Kidney tubule cell (primary cell): Measurements from ENCODE around the gene PKNOX2.

Experiments used
- DNase-seq: peaks from one replicate; pipeline ENCODE4 v3.0.0-alpha.2; 2018; ENCODE audit warnings: low spot score

PKNOX2 gene

DNA sequence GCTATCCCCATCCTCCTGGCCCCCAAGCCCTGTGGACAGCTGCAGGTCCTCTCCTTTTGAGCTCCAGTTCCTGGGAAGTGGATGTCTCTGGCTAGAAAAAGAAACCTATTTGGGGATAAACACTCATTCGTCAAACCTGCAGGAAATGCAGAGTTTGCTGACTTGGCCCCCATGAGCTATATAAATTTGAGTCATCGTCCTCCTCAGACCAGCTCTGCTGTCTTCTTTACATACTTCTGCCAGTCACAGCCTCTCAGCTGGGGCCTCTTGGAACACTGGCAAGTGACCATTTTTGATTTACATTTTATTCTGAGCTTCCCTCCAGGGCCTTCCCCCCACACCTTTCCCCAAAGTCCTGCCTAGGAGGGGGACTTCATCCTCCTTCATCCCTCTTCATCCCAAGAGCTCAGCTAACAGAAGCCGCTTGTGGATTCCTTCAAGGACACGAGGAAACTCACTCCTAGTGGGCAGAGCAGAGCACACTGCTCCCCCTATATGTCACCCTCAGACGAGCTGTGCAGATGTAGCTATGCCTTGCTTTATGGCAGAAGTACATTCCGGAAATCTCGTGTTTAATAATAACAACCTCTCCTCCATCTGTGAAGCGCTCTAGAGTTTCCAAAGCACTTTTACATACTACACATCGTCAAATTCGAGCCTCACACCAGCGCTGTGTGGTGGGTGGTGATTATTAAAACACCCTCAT lies 199.7 kb downstream of the PKNOX2 start:
- peak; percentile 68 for DNase-seq

DNA sequence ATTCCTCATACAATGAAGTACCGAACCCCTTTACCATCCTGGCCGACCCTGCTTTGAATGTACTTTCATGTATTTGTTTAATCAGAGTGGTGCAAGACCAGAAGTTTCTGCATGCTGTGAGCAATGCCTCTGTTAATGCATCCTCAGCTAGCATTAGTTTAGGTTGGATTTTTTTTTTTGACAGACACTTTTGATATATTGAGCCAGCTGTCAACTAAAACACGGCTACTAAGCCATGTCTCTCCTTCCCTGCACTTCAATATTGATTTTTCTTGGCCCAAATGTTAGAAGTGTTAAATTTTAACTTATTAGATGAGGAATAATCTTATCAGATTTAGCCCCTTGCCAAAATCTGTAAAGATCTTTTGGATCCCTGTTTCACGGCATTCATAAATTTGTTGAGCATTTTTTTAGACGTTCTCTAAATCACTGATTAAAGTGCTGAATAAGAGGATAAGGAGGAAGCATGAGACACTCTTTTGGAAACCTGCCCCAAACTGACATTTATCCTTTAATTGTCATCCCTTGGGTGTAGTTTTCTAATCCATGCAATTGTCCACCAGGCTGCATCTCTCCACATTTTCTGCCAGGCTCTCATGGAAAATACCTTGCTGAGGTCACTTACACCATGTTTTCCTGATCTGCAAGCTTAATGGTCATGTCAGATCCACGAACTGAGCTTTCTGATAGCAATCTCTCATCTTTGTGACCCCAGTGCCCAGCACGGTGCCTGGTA lies 200.8 kb downstream of the PKNOX2 start:
- no peak for DNase-seq

- DNase-seq = no peak
Observed at GRCh38 chr11:125367710-125368109, 203.2 kb downstream of the PKNOX2 start.

- DNase-seq = no peak
Observed at GRCh38 chr11:125368757-125369156, 204.2 kb downstream of the PKNOX2 start.

DNA sequence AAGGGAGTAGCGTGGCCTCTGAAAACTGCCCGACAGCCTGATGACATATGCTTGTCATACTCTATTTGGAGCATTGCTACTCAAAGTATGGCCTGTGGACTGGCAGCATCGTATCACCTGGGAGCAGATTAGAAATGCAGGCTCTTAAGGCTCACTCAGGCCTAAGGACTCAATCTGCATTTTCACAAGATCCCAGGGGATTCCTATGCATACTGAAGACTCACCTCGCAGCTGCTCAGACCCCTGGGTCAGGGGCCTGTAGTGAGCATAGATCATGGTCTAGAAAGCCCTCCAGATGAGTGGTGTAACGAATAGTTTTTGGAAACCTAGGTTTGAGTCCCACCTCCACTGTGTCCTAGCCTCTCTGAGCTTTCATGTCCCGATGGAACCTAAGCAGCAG lies 205.3 kb downstream of the PKNOX2 start:
- DNase-seq = no peak

DNA sequence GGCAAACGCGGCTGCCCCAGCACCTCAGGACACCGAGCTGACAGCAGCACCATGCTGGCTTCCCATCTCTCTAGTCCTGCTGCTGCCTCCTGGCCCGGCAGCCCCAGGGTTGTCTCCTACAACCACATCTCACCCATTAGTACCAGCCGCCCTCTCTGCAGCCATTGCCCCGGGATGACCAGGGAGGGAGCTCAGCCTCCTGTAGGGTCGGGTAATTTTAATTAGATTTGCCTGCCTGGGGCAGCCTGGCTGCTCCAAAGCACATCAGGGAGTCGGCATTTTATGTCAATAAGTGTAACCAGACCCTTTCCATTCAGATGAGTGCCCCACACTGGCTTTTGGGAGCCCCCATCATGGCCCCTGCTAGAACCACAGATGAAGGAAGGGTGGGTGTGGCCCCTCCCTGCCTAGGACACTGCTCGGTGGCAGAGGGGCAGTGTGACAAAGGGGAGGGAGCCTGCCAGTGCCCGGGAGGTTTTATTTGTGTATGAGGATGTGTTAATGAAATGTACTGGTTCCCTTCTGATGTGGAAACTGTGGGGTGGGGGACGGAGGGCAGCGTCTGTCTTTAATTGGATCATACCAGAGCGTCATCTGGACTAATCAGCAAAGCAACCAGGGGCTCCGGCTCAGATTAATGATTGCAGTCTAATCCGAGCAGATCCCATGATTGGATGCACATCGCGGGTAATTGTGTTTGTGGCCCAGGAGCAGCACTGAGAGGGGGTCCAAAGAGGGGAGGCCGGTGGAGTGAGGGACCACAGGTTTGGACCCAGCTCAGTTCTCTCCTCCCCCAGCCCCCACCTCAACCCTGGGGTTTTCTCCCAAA lies 206.2 kb downstream of the PKNOX2 start:
- no peak for DNase-seq

- no peak for DNase-seq
Observed at GRCh38 chr11:125371431-125371935, 206.9 kb downstream of the PKNOX2 start.

GRCh38 chr11:125372088-125372487 lies 207.5 kb downstream of the PKNOX2 start:
- no peak for DNase-seq

DNA sequence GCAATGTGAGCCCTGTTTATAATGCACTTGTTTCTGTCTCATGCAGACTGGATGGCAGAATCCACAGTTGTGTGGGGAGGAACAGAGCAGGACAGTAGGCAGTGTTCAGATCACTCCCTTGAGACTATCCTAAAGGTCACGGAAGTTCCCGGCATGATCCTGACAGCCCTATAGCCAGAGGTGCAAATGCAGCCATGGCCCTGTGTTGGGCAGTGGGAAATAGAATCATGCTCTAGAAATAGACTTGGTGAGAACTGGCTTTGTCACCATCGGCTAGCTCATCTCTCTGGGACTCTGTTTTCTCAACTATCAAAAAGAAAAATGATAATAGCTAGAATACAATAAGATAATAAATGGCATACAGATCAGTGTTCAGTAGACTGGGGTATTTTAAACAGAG lies 208.4 kb downstream of the PKNOX2 start:
- DNase-seq = no peak

GRCh38 chr11:125373426-125374391 lies 209.2 kb downstream of the PKNOX2 start:
- DNase-seq = no peak

DNA sequence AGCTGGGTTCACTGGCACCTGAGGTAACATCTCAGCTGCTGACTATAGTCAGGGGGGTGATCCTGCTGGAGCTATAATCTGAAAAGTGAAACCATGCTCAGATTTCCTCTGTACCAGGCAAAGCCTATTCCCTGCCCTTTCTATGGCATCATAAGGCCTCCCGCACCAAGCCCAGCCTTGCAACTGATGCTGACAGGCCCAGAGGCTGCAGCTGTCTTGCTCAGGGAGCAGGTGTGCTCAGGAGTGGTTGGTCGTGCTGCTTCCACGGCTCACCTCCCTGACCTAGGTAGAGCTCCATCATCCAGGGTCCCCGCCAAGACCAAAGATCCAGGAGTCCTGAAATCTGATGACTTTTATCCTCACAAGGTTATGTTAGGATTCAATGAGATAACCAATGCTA lies 209.8 kb downstream of the PKNOX2 start:
- no peak for DNase-seq

GRCh38 chr11:125375146-125375545 lies 210.6 kb downstream of the PKNOX2 start:
- peak; percentile 17 for DNase-seq

GRCh38 chr11:125376117-125376516 lies 211.6 kb downstream of the PKNOX2 start:
- DNase-seq = no peak

- DNase-seq = no peak
Observed at GRCh38 chr11:125376856-125377255, 212.3 kb downstream of the PKNOX2 start.

- DNase-seq = no peak
Observed at GRCh38 chr11:125378083-125378482, 213.5 kb downstream of the PKNOX2 start.

GRCh38 chr11:125378571-125378970 lies 214.0 kb downstream of the PKNOX2 start:
- DNase-seq = no peak

DNA sequence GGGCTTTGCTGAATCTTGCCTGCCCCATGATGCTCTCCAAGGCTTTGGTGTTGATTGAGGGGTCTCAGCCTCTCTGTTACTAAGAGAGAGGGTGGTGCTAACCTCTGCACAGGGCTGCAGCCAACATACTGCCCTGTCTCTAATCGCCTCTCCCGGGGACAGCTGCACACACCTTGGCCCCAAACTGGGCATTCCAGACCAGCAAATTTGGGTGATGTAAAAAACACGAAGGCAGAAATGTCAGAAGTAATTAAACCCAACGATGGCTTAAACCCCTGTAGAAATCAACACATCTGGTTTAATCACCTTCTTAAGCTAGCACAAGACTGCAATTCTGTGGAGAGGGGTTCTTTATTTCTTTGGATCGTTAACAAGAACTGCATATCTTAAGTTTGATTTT lies 215.0 kb downstream of the PKNOX2 start:
- no peak for DNase-seq

- DNase-seq = no peak
Observed at GRCh38 chr11:125379981-125380380, 215.4 kb downstream of the PKNOX2 start.

DNA sequence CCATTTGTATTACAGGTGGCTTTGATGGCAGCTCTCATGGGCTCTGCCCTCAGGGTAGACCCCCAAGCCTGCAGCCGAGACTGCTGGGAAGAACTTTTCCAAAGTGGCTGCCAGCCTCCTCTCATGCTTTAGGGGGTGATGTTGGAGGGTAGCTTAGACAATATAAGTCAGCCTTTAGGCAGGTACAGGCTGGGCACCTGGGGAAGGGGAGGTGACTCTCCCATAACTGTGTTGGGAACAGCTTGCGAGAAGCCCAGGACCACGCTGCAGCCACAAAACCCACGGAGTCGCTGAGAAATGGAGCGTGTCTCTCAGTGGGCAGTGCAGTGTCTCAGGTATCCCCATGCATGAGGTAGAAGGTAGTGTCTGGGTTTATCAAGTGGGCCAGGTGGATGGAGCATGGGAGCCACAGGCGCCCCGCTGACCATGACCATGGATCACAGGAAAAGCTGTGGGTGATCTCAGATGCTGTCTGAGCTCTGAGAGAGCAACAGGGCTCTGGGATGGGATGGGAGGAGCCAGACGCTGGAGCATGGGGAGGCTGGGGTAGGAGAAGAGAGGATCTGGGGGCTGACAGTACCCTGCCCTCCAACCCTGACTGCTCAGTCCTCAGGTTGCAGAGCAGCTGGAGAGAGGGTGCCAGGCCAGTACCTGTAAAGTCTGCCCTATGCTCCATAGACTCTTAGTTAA lies 216.3 kb downstream of the PKNOX2 start:
- no peak for DNase-seq

DNA sequence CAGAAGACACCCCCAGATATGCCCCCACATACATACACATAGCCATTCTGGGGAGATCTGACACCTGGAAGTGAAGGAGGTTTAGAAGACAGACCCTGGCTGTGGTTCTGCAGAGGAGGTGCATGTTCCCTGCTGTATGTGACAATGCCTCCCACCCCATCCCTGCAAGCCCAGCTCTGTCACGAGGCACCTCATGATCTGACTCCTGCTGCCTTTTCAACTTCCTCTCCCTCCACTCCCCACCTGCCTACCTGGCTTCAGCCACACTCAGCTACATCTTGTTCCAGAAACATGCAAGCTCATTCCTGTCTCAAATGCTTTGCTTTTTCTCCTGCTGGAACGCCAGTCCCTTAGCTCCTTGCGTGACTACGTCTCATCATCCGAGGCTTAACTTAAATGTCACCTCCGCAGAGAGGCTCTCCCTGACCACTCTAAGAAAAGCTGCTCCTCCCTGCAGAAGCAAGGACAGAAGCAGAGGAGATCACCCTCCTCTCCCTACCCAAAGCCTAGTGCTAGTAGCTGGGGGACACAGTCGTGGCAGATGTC lies 217.0 kb downstream of the PKNOX2 start:
- no peak for DNase-seq
